HG02571 (cell line): Measurements from ENCODE around the gene ELAC2.

Source experiments
- ATAC-seq: cut with Tn5 transposase; IDR thresholded peaks from one replicate; pipeline ENCODE4 v1.9.1; 2021; ENCODE audit warnings: mild to moderate bottlenecking, moderate library complexity; ENCODE audit not compliant: unreplicated experiment

The ELAC2 gene

GRCh38 chr17:13017655-13018459 is at the start of gene ELAC2:
Gene ELAC2 (minus strand): TSS chr17:13018027. CDS start chr17:13017947, 80 bp downstream.
- ATAC-seq, result peak; percentile 95

- ATAC-seq, result no peak
Measured at GRCh38 chr17:13065032-13065431, 47.2 kb upstream of the ELAC2 start.

- ATAC-seq, result no peak
Measured at GRCh38 chr17:13055131-13055530, 37.3 kb upstream of the ELAC2 start.

GRCh38 chr17:13054666-13055065 is 36.8 kb upstream of the ELAC2 start:
- no peak for ATAC-seq

GRCh38 chr17:13051915-13052314 is 34.1 kb upstream of the ELAC2 start:
- no peak for ATAC-seq

GRCh38 chr17:13047011-13047606 is 29.3 kb upstream of the ELAC2 start:
- no peak for ATAC-seq

- no peak for ATAC-seq
Measured at GRCh38 chr17:13046361-13046760, 28.5 kb upstream of the ELAC2 start.

- ATAC-seq, result no peak
Measured at GRCh38 chr17:13044572-13045065, 26.8 kb upstream of the ELAC2 start.

- no peak for ATAC-seq
Measured at GRCh38 chr17:13038931-13039665, 21.3 kb upstream of the ELAC2 start.

GRCh38 chr17:13036751-13037150 is 18.9 kb upstream of the ELAC2 start:
- no peak for ATAC-seq

- no peak for ATAC-seq
Measured at GRCh38 chr17:13035420-13035819, 17.6 kb upstream of the ELAC2 start.

- peak; percentile 69 for ATAC-seq
Measured at GRCh38 chr17:13031718-13032350, 14.0 kb upstream of the ELAC2 start.

GRCh38 chr17:13030459-13031300 is 12.9 kb upstream of the ELAC2 start:
- no peak for ATAC-seq

- no peak for ATAC-seq
Measured at GRCh38 chr17:13030056-13030455, 12.2 kb upstream of the ELAC2 start.

- ATAC-seq, result no peak
Measured at GRCh38 chr17:13029340-13029739, 11.5 kb upstream of the ELAC2 start.

- no peak for ATAC-seq
Measured at GRCh38 chr17:13027246-13027645, 9.4 kb upstream of the ELAC2 start.

GRCh38 chr17:13025687-13026086 is 7.9 kb upstream of the ELAC2 start:
- ATAC-seq, result no peak

- no peak for ATAC-seq
Measured at GRCh38 chr17:13025258-13025627, 7.4 kb upstream of the ELAC2 start.

GRCh38 chr17:13024526-13025257 is 6.9 kb upstream of the ELAC2 start:
- peak; percentile 80 for ATAC-seq

- ATAC-seq, result no peak
Measured at GRCh38 chr17:13024016-13024415, 6.2 kb upstream of the ELAC2 start.
